ENCODE measurements around the gene PDGFRB. TPM values are rescaled to one million over a fixed set of nuclear protein-coding genes. Genes with fewer than 3 reads are reported as not detected.

Gene PDGFRB
- total RNA-seq, 4 donors from 2014 or later: 148 to 225 (median 191) TPM

GRCh38 chr5:150106674-150107426 is 48.8 kb downstream of the PDGFRB start:
- no peak for TF ChIP-seq CTCF (IDR thresholded peaks at IDR 0.05; ENCODE audit: low read depth)

GRCh38 chr5:150105928-150106615 is 49.6 kb downstream of the PDGFRB start:
- no peak for TF ChIP-seq CTCF (IDR thresholded peaks at IDR 0.05; ENCODE audit: low read depth)

- TF ChIP-seq CTCF (IDR thresholded peaks at IDR 0.05; ENCODE audit: low read depth): no peak
Observed at GRCh38 chr5:150104550-150104870, 51.1 kb downstream of the PDGFRB start.

GRCh38 chr5:150103678-150104549 is 51.7 kb downstream of the PDGFRB start:
- no peak for TF ChIP-seq CTCF (IDR thresholded peaks at IDR 0.05; ENCODE audit: low read depth)

GRCh38 chr5:150101023-150101422 is 54.6 kb downstream of the PDGFRB start:
- TF ChIP-seq CTCF (IDR thresholded peaks at IDR 0.05; ENCODE audit: low read depth): no peak

GRCh38 chr5:150097152-150097551 is 58.5 kb downstream of the PDGFRB start:
- TF ChIP-seq CTCF (IDR thresholded peaks at IDR 0.05; ENCODE audit: low read depth): no peak

Data from subcutaneous adipose tissue (tissue), 4 donors.